Liver (tissue), 9 donors: ENCODE data around the gene TP63. TPM values are rescaled to one million over a fixed set of nuclear protein-coding genes. Genes with fewer than 3 reads are reported as not detected.

Experiments used
- DNase-seq: peaks from one replicate; pipeline ENCODE4 v3.0.0-alpha.2; 2017; ENCODE audit warnings: low spot score
- H3K27ac ChIP-seq, 2 donors: one replicate each; pipeline ENCODE4 v1.7.0; 2013; ENCODE audit warnings: inconsistent platforms in 2 of 2, low read length in 2 of 2, control low read depth in 1 of 2, low read depth in 1 of 2, mild to moderate bottlenecking in 1 of 2
- H3K27me3 ChIP-seq, 4 donors: one replicate each; pipeline versions ENCODE4 v1.6.1 to v1.7.0; 2013; ENCODE audit warnings: low read length in 3 of 4, inconsistent platforms in 1 of 4, mild to moderate bottlenecking in 1 of 4, moderate library complexity in 1 of 4; ENCODE audit not compliant: control insufficient read depth in 4 of 4, insufficient read depth in 4 of 4
- H3K36me3 ChIP-seq, 4 donors: one replicate each; pipeline versions ENCODE4 v1.6.1 to v1.7.0; 2013; ENCODE audit warnings: low read length in 3 of 4, mild to moderate bottlenecking in 3 of 4, low read depth in 1 of 4, moderate library complexity in 1 of 4; ENCODE audit not compliant: control insufficient read depth in 4 of 4, insufficient read depth in 3 of 4
- H3K4me1 ChIP-seq, 4 donors: one replicate each; pipeline versions ENCODE4 v1.6.1 to v1.7.0; 2013; ENCODE audit warnings: low read length in 3 of 4, mild to moderate bottlenecking in 3 of 4, moderate library complexity in 1 of 4; ENCODE audit not compliant: control insufficient read depth in 4 of 4, insufficient read depth in 4 of 4
- H3K4me3 ChIP-seq, 3 donors: one replicate each; pipeline versions ENCODE4 v1.6.1 to v1.7.0; 2013; ENCODE audit warnings: low read length in 3 of 3, control low read depth in 1 of 3, low read depth in 1 of 3, mild to moderate bottlenecking in 1 of 3
- H3K9ac ChIP-seq, 2 donors: one replicate each; pipeline ENCODE4 v1.7.0; 2013; ENCODE audit warnings: low read length in 2 of 2, mild to moderate bottlenecking in 2 of 2, moderate library complexity in 2 of 2, control low read depth in 1 of 2, low read depth in 1 of 2
- H3K9me3 ChIP-seq, 4 donors: one replicate each; pipeline versions ENCODE4 v1.6.1 to v1.7.0; 2013; ENCODE audit warnings: low read length in 3 of 4; ENCODE audit not compliant: control insufficient read depth in 4 of 4
- ATF3 ChIP-seq: IDR thresholded peaks from 2 replicates; pipeline ENCODE4 v1.6.1; 2016; ENCODE audit warnings: antibody characterized with exemption
- CTCF ChIP-seq: fragments of 150-350 bp; IDR thresholded peaks from 2 replicates; pipeline ENCODE4 v1.5.1; 2017; ENCODE audit warnings: improper control_type of control experiment, low read depth, low read length; ENCODE audit not compliant: missing input control
- EGR1 ChIP-seq, 2 donors: IDR thresholded peaks; 2 replicates each; pipeline ENCODE4 v1.6.1; 2016 to 2018; ENCODE audit warnings: antibody characterized with exemption in 2 of 2, low read depth in 2 of 2
- FOXA1 ChIP-seq: IDR thresholded peaks from 2 replicates; pipeline ENCODE4 v1.6.1; 2016; ENCODE audit warnings: antibody characterized with exemption
- FOXA2 ChIP-seq: IDR thresholded peaks from 2 replicates; pipeline ENCODE4 v1.6.1; 2016; ENCODE audit warnings: antibody characterized with exemption
- GABPA ChIP-seq, 2 donors: IDR thresholded peaks in 1 of 2; conservative IDR thresholded peaks in 1 of 2; 2 replicates each; pipeline ENCODE4 v1.6.1; 2016; ENCODE audit warnings: antibody characterized with exemption in 2 of 2, mild to moderate bottlenecking in 1 of 2, moderate library complexity in 1 of 2
- HNF4A ChIP-seq, 2 donors: conservative IDR thresholded peaks; 2 replicates each; pipeline ENCODE4 v1.6.1; 2016; ENCODE audit warnings: antibody characterized with exemption in 2 of 2, mild to moderate bottlenecking in 2 of 2
- HNF4G ChIP-seq: IDR thresholded peaks from 2 replicates; pipeline ENCODE4 v1.6.1; 2016; ENCODE audit warnings: antibody characterized with exemption
- JUND ChIP-seq, 2 donors: IDR thresholded peaks; 2 replicates each; pipeline ENCODE4 v1.6.1; 2016; ENCODE audit warnings: antibody characterized with exemption in 2 of 2
- MAX ChIP-seq: IDR thresholded peaks from 2 replicates; pipeline ENCODE4 v1.6.1; 2016; ENCODE audit warnings: antibody characterized with exemption
- NR2F2 ChIP-seq: IDR thresholded peaks from 2 replicates; pipeline ENCODE4 v1.6.1; 2016; ENCODE audit warnings: antibody characterized with exemption
- RAD21 ChIP-seq, 2 donors: IDR thresholded peaks; 2 replicates each; pipeline ENCODE4 v1.6.1; 2016; ENCODE audit warnings: antibody characterized with exemption in 2 of 2, mild to moderate bottlenecking in 2 of 2
- REST ChIP-seq: IDR thresholded peaks from 2 replicates; pipeline ENCODE4 v1.6.1; 2016; ENCODE audit warnings: antibody characterized with exemption, mild to moderate bottlenecking
- RXRA ChIP-seq, 2 donors: IDR thresholded peaks; 2 replicates each; pipeline ENCODE4 v1.6.1; 2017 to 2018; ENCODE audit warnings: antibody characterized with exemption in 2 of 2, mild to moderate bottlenecking in 1 of 2
- SP1 ChIP-seq: IDR thresholded peaks from 2 replicates; pipeline ENCODE4 v1.6.1; 2018; ENCODE audit warnings: antibody characterized with exemption, mild to moderate bottlenecking
- TAF1 ChIP-seq: conservative IDR thresholded peaks from 2 replicates; pipeline ENCODE4 v1.6.1; 2016; ENCODE audit warnings: antibody characterized with exemption, mild to moderate bottlenecking
- YY1 ChIP-seq: IDR thresholded peaks from 2 replicates; pipeline ENCODE4 v1.6.1; 2016; ENCODE audit warnings: antibody characterized with exemption, mild to moderate bottlenecking
- ZBTB33 ChIP-seq: IDR thresholded peaks from 2 replicates; pipeline ENCODE4 v1.6.1; 2016; ENCODE audit warnings: antibody characterized with exemption
- WGBS: extraction: QIAGEN DNeasy Blood & Tissue Kit; methylation state at CpG from one replicate; pipeline ENCODE4 v1.1.7; 2013; 5-methylcytosine and 5-hydroxymethylcytosine counted together
- polyA plus RNA-seq, 2 donors: library from polyadenylated mRNA; stranded (reverse) in 1 of 2; unstranded in 1 of 2; fragments of 200-250 nt in 1 of 2; fragments of >200 nt in 1 of 2; fragmentation: Nextera tagmentation in 1 of 2; extraction: Ambion mirVana in 1 of 2; gene quantifications; one replicate each; pipeline versions ENCODE4 v1.2.1 to v1.2.3, GENCODE V29; 2013 to 2015
- total RNA-seq, 2 donors: library from RNA; depleted of rRNA; stranded (reverse); fragments of >200 nt; gene quantifications; one replicate each; pipeline ENCODE4 v1.2.3, GENCODE V29; 2014
- donor health status: healthy.
- donor health status: healthy.
- donor health status: healthy.
- donor health status: healthy.
- donor health status: healthy.

The TP63 gene
- total and polyA plus RNA-seq, 4 donors = under 0.01 to 0.08 (median 0.05) TPM; not detected in 1

- H3K27ac ChIP-seq = no peak overlapping the region
- no peak for DNase-seq
- peaks cover 2 to 12% (median 11%) of the 10 kb centered on the region in 4 donors for H3K4me1 ChIP-seq
- no peaks in the 10 kb centered on the region for H3K36me3 ChIP-seq
- H3K27me3 ChIP-seq = no peaks in the 10 kb centered on the region
- no peak overlapping the region for H3K9ac ChIP-seq
- no peak for TF ChIP-seq HNF4A (conservative IDR thresholded peaks at IDR 0.05)
- no peak for TF ChIP-seq TAF1
- no peak for TF ChIP-seq NR2F2
- TF ChIP-seq YY1 = no peak
- no peak for TF ChIP-seq GABPA (IDR thresholded peaks at IDR 0.05 in 1 of 2, conservative IDR thresholded peaks at IDR 0.05 in 1 of 2)
- no peak for TF ChIP-seq RXRA (IDR thresholded peaks at IDR 0.05)
- no peaks in the 10 kb centered on the region for H3K9me3 ChIP-seq
- 91% methylated on average over 6 of the region's 6 CpGs for WGBS
- no peak overlapping the region for H3K4me3 ChIP-seq
Observed at GRCh38 chr3:189631409-189631808, 220 bp downstream of the TP63 start.

GRCh38 chr3:189632242-189632641 is 1.1 kb downstream of the TP63 start:
- Histone ChIP-seq H3K4me1 (peaks cover 2 to 12% (median 11%) of the 10 kb centered on the region in 4 donors), H3K27me3 (no peaks in the 10 kb centered on the region), H3K9ac (no peak overlapping the region), H3K4me3 (no peak overlapping the region), H3K9me3 (no peaks in the 10 kb centered on the region), H3K36me3 (no peaks in the 10 kb centered on the region), H3K27ac (no peak overlapping the region)
- 84% methylated on average over 5 of the region's 5 CpGs for WGBS
- DNase-seq = no peak
- no peak for TF ChIP-seq FOXA1
- TF ChIP-seq RAD21 (IDR thresholded peaks at IDR 0.05) = no peak
- TF ChIP-seq HNF4G = no peak
- no peak for TF ChIP-seq HNF4A (conservative IDR thresholded peaks at IDR 0.05)
- no peak for TF ChIP-seq JUND (IDR thresholded peaks at IDR 0.05)
- TF ChIP-seq ZBTB33 = no peak
- TF ChIP-seq REST = no peak

- Histone ChIP-seq H3K27me3 (no peaks in the 10 kb centered on the region), H3K4me1 (peaks cover 0 to 3% (median 2%) of the 10 kb centered on the region in 4 donors), H3K9me3 (no peaks in the 10 kb centered on the region), H3K27ac (no peak overlapping the region), H3K36me3 (no peaks in the 10 kb centered on the region), H3K9ac (no peak overlapping the region), H3K4me3 (no peak overlapping the region)
- no peak for DNase-seq
- 90% methylated on average over 3 of the region's 3 CpGs for WGBS
- no peak for TF ChIP-seq JUND (IDR thresholded peaks at IDR 0.05)
- TF ChIP-seq HNF4A (conservative IDR thresholded peaks at IDR 0.05) = no peak
- no peak for TF ChIP-seq TAF1
- no peak for TF ChIP-seq SP1
- TF ChIP-seq FOXA1 = no peak
- TF ChIP-seq RAD21 (IDR thresholded peaks at IDR 0.05) = no peak
- TF ChIP-seq ATF3 = no peak
- no peak for TF ChIP-seq NR2F2
- no peak for TF ChIP-seq EGR1 (IDR thresholded peaks at IDR 0.05; ENCODE audit: low read depth in 2 of 2)
- no peak for TF ChIP-seq RXRA (IDR thresholded peaks at IDR 0.05)
- TF ChIP-seq CTCF = no peak
- TF ChIP-seq HNF4G = no peak
- TF ChIP-seq GABPA (IDR thresholded peaks at IDR 0.05 in 1 of 2, conservative IDR thresholded peaks at IDR 0.05 in 1 of 2) = no peak
- TF ChIP-seq MAX = no peak
- TF ChIP-seq FOXA2 = no peak
- no peak for TF ChIP-seq ZBTB33
Observed at GRCh38 chr3:189635339-189635738, 4.2 kb downstream of the TP63 start.
